GM21515 (cell line): ENCODE data around the gene SEMA4D.

Experiments
- ATAC-seq: cut with Tn5 transposase; IDR thresholded peaks from one replicate; pipeline ENCODE4 v1.9.1; 2021; ENCODE audit not compliant: unreplicated experiment

The SEMA4D gene

DNA sequence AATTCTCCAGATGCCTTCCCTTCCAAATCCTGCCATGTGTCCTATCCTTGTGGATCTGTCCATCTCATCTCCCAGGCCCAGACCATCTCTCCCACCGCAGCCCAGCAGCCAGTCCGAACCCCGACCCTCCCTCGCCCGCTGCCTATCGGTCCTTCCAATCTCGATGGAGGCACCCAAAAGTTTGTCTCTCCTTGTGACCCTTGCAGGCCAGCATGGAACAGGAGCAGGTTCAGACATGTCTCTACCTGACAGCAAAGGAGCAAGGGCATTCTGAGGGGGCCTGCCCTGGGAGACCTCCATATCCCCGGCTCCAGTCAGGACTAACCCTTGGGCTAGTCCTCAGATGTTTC lies 51.0 kb downstream of the SEMA4D start:
- no peak for ATAC-seq

DNA sequence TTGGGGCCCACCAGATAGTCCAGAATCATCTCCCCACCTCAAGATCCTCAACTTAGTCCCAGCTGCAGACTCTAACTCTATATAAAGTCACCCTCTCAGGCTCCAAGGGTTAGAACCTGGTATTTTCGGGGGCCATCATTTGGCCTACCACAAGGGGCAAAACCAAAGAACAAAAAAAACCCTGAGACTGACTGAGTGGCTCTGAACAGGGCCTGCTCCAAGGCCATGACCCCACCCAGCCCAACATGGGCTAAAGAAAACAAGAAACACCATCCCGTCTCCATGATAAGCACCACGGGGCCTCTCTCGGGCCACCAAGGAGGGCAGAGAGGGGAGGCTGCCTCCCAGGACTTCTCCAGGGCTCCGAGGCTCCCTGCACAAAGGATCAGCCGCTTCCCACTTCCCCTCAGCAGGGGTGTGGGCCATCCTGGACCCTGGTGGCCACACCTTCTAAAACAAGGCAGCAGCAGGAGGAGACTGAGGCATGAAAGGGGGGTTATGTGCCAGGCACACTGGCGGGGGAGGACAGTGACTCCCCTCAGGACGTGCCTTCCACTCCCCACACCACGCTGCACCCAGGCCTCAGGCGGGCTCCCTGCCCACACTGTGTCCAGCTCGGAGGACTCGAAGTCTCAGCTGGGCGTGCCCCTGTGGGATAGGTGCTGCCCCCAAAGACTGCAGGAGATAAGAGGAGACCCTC lies 51.5 kb downstream of the SEMA4D start:
- no peak for ATAC-seq

DNA sequence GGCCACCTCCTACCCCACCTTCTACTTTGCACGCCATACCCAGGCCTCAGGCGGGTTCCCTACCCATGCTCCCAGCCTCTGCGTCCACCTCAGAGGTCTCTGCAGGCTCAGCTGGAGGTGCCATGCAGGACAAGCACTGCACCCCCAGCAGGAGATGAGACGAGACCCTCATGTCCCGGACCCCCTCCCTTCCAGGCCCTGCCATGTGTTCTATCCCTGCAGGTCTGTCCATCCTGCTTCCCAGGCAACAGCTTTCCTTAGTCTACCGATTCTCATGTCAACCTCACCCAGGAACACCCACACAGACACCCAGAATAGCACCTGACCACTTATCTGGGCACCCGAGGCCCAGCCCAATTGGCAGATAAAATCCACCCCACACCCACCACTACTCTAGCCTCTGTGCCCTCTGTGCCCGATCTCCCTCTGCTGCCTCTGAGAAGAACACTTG lies 52.1 kb downstream of the SEMA4D start:
- ATAC-seq: no peak

DNA sequence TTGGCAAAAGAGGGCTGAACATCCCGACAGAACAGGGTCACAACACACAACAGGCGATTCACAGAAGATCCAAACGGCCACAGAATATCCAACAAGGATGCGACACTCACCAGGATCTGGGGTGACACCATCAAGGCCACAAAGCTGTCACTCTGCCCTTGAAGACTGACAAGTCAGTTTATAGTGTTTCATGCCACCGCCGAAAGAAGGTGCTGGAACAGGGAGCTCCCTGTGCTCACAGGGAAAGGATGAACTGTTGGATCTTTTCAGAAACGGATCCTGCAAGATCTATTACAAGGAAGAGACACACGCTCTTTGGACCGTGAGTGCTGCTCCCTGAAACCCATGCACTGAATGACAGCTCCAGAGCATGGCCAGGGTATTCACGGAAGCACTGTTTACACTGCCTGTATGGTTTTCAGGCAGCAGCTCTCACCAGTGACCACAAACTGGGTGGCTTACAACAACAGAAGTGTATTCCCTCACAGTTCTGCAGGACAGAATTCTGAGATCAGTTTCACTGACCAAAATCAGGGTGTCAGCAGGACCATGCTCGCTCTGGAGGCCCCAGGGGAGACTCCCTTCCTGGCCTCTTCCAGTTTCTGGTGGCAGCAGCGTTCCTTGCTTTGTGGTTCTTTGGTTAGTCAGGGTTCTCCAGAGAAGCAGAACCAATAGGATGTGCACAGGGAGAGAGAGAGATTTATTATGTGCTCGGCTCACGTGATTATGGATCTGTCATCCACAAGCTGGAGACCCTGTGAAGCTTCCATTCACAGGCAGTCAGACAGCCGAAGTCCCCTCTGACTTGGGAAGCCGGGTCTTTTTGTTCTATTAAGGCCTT lies 52.8 kb downstream of the SEMA4D start:
- no peak for ATAC-seq

DNA sequence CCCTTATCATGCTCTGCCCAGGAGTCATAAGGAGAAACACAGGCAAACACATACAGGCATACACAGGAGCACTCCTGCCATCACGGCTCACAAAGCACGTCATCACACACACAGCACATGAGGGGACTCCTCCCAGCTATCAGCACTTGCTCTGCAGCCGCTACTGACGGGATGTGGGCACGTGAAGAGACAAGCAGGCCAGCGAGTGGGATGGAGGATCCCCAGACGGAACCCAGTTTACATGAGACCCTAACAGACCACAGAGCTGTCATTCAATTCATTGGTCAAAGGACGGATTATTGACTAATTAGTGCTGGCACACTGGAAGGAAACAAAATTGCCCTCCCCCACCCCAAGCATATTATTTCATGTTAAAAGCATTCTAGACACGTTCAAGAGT lies 53.6 kb downstream of the SEMA4D start:
- no peak for ATAC-seq

DNA sequence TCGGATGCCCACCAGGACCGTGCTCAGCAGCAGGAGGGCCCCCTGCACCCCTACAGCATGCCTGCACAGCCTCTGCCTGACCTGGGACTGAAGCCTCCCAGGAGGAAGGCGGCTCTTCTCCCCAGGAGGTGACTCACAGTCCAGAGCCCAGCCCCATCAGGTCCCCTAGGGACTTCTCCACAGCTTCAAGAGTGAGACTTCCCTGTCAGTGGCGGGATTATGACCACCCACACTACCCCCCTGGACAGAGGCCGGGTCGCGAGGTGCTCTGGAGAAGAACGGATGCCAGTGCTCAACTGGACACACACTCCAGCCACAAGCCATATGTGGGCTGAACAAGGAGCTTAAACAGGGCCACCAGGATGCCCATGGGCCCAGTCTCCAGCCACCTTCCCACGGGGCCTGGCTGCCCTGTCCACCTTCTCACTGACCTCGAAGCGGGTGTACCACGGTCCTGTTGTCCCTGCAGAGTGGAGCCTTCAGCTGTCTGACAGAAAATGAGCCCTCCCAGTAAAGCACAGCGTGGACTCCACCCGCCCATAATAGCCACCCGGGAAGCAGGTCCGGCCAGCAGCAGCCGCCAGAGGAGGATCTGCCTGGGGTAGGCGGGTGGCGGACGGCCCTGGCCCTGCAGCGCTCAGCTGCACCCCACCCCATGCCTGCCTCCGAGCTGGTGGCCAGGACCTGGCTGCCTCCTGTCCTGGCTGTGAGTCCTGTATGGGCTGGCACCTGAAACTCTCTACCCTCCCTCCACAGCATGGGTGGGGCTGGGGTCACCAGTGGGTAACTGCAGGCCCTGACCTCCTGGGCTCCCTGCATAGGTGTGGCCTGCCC lies 54.7 kb downstream of the SEMA4D start:
- ATAC-seq: peak; percentile 41

DNA sequence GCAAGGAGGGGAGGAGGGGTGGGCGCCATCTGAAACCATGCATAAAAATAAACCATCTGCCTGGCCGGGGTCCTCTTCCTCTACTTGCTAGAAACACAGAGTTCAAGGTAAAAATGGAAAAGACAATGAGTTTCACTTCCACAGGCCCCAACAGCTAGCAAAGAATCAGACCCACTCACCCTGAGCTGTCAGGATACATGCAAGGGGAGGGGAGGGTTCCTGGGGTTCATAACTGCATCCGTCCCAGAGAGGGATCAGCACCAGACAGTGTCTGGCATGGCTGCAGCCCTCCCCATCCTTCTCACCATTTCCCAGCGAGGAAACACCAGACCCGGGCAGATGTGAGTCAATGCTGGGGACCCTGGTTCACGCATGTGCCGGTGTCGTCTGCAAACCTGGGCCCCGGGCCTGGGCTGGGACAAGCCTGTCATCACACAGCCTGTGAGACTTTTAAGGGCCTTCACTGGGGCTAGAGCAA lies 55.4 kb downstream of the SEMA4D start:
- ATAC-seq: peak; percentile 36

DNA sequence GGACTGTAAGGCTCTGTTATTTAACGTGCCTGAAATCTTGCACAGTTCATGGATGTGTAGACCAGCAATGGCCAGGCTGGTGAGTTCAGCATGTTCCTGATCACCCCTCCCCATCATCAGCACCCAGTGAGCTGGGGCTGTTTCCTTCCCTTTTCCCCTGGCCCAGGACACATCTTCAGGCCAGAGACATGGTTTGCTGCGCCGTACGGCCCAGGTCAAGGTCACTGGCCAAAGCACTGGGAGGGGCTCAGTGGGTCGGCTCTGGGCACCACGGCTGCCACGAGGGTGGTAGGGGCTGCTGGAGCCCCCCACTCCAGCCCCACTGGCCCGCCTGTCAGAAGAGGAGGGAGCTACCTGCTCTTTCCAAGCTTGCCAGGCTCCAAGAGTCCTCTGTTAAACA lies 55.9 kb downstream of the SEMA4D start:
- ATAC-seq: no peak

DNA sequence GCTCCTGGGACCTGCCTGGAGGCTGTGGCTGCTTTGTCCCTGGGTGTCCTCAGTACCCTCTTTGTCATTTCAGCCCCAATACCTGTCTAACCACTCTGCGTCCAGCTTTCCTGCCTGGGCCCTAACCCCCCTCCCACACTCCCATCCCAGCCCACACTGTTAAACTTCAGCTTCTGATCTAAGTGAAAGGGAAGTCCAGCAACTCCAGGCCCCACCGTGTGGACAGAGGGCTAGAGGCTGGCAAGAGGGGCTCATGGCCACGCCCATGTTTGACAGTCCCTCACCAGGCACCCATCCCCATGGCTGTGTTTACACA lies 56.3 kb downstream of the SEMA4D start:
- no peak for ATAC-seq

DNA sequence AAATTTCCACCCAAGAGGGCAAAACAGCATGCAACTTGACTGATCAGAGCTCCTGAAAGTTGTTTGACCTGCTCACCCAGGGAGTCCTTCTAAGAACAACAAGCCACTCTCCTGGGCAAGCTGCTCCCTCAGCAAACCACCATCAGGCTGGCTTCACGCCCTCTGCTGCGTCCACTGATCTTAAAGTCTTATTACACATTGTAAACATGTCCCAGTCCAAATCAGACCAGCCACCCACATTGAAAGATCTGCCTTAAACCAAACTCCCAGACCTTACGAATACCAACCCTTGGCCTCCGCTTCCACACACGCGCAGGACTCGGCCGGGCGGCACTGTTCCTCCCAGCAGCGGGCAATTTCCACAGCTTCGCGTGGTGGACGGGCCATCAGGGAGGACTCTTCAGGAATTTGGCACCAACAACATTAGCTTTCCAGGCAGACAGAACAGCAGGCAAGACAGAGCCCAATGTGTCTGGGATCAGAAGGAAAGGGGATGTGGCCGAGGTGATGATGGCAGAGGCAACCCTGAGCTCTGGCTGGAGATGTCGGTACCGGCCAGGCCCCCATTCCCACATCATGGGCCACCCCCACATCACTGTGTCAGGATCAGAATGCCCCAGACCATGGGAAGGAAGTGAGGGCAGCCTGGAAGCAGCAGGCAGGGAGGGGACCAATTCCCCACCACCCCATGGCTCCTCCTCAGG lies 56.8 kb downstream of the SEMA4D start:
- ATAC-seq: no peak

DNA sequence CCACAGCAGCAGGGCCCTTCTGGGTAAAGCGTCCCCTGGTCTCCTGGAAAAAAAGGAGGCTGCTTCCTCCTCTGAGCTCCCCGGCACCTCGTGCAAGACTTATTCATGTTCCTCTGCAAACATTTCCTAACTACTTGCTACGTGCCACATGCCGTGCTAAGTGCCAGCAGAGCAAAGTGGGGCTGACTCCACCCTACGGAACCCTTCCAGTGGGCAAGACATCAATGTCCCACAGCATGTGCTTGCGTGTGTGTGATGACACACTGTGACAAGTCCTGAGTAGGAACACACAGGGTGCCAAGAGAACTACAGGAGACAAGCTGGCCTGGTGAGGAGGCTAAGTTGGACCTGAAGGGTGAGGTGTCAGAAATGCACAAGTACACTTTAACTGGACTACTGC lies 57.4 kb downstream of the SEMA4D start:
- no peak for ATAC-seq

DNA sequence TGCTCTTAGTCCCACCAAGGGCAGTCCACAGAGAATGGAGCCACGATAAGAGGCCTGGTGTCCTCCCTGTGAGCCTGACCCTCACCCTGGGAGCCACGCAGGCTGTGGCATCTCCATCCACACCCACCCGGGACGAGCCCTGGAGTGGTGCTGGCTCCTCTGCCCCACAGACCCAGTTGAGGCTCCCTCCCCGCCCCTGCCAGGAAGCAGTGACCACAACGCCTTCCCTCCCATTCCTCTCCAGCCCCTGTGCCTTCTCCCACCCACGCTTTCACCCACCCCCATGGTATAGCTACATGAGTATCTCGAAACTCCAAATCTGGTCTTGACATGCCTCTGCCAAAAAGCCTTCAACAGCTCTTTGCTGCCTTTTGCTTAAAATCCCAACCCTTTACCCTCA lies 57.9 kb downstream of the SEMA4D start:
- ATAC-seq: no peak

DNA sequence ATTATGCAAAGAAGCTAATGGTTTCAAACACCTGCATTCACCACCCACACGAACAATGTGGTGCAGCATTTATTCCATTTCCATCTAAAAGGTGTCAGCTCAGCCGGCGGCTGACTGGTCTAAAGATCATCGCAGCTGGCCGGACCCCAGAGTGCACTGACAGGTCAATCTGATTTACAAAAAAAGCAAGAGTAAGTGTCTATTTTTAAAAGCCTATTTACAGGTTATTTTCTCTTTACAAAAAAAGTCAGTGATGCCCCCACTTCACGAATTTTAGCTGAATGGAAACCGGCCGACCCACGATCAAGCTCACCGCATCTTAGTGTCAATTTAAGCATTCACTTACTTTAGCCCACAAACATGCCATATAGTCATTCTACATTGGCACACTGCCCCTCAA lies 58.3 kb downstream of the SEMA4D start:
- ATAC-seq: no peak

DNA sequence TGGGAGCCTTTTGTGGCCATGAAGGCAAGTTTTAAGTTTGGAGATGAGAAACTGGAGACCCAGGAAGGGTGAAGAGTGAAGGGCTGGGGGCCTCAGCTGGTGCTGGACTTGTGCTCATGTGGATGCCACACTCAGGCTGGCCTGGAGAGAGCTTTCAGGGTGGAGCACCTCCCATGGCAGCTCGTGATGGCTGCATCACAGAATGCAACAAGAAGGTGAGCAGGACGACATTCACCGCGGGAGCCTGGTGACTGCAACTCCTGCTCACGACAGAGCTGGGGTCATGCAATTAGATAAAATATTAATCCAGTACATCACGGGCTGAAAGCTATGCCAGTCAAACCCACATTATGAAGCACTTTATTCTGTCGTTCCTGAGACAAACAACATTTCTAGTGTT lies 59.7 kb downstream of the SEMA4D start:
- ATAC-seq: no peak

DNA sequence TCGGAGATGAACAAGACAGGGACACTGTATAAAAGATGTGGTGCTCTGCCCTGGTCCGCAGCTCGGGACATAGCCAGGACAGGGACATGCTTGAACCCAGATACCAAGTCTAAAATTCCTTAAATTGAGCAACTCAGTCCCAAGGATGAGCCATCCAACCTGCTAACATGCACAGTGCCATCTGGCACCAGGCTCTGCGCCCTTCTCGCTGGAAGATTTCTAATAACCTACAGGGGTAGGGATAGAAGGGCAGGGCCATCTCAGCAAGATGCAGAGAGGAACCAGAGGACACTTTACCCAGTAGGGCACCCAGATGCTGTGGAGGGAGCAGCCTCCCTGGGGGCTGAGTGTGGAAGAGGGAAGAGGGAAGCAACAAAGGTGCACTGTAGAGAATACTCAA lies 60.1 kb downstream of the SEMA4D start:
- no peak for ATAC-seq

DNA sequence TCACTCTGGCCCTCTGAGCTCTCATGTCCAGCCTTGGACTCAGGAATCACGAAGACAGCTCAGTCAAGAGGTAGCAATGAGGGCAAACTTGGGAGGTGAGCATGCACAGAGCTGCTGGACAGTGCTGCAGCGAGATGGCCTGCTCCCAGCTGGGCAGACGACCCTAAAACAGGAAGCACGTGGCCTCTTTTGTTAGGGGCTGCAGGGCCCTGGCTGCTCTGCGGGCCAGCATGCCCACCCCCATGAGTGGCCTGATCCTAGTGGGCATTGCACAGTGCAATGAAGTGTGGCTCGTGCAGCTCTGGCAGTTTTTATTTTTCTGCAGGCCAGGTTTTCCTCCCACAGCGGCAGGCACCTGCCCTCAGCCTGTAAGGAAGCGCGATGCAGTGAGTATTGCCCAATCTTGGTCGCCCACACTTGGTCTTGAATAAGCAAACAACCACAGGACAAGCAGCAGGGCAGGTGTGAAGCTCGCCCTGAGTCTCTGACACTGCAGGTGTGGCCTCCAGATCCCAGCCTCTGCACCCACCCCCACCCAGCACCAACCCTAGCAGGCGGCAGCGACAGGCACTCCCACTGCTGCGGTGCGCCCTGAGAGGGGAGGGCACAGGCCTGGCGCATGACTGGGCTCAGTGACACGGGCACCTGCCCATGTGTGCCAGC lies 60.8 kb downstream of the SEMA4D start:
- ATAC-seq: peak; percentile 36

DNA sequence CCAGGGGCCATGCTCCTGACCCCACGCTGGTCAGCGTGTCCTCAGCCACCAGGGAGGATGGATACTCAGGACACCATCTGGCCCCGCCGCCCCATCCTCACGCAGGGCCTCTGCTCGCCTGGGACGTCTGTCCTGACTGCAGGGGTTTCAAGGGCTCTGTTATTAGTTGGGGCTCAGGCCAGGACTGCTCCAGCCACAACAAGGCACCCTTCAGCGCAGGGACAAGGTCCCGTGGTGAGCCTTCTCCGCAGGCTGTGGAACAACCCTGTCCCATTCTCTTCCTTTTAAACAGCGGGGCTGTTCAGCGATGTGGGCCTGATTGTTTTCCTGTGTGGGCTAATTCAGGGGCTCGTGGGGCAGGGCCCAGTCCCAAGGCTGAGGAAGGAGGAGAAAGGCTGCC lies 61.6 kb downstream of the SEMA4D start:
- no peak for ATAC-seq

DNA sequence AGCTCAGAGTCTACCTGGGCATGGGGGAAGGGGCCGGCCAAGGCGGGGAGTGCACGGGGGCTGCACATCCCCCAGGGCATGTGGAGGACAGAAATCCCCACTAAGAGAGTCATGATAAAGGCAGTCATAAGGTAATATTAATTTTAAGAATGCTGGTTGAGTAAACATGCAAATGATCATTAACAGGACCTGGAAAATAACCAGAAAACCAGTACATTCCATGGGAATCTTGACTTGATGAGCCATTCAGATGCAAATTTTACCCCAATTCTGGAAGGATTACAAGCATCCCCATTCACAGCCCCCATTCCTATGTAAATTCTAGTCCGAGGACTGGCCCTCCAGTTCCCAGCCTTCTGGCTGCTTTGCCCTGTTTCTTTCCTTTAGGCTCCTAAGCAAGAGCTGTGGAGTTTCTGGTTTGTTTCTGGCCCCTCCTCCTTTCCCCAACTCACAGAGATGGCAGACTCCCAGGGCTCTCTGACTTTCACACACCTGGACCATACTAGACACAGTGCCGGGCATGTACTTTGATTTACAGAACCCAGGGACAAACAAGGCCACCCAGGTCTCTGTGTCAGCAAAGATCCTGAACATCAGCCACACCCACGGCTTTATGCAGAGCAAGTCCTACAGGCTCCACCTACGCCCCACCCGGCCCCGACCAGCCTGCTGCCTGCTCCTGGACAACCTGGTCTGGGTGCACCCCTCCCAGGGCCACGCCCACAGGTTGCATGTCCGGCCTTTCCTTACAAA lies 62.7 kb downstream of the SEMA4D start:
- ATAC-seq: no peak

DNA sequence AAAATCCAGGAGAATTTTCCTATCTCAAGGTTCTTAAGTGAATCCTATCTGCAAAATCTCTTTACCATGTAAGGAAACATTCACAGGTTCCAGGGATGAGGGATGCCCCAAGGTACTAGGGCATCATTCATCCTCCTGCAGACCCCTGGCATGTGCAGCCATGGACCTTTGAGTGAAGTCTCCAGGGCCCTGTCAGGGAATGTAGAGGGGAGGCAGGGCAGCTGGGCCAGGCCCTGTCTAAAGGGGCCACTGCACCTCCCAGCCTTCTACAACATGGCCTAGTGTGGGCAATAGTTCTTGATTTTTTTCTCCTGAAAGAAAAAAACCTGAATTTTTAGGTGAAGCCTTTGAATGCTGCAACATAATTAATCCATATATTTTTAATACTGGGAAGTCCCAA lies 63.3 kb downstream of the SEMA4D start:
- no peak for ATAC-seq

DNA sequence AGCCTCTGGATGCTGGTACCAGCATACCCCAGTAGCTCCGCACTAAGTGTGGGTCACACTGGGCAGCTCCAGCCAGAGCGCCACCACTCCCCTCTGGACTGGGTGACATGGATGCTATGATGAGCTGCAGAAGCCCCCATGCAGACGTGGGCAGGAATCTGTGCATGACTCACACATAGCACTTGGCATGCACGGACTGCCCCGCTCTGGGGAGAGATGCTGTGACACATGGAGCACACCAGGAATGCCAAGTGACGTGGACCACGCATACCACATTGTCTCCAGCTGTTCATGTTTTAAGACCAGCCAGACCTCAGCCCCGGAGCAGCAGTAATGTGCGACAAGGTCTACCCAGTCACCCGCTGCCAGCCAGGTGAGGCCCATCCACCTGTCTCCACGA lies 64.1 kb downstream of the SEMA4D start:
- ATAC-seq: no peak
